ENCODE results near the gene MAML1.

The MAML1 gene

GRCh38 chr5:179815491-179816249 is 83.0 kb downstream of the MAML1 start:
- no peak for DNase-seq (ENCODE audit: low read depth)
- TF ChIP-seq CTCF (IDR thresholded peaks at IDR 0.05; ENCODE audit: low read depth, low read length, missing control alignments): no peak
- no peak overlapping the region for H3K4me3 ChIP-seq (ENCODE audit: low read depth, low read length)

- no peak overlapping the region for H3K4me3 ChIP-seq (ENCODE audit: low read depth, low read length)
- DNase-seq (ENCODE audit: low read depth): no peak
- TF ChIP-seq CTCF (IDR thresholded peaks at IDR 0.05; ENCODE audit: low read depth, low read length, missing control alignments): no peak
These were observed 83.8 kb downstream of the MAML1 start for GRCh38 chr5:179816401-179816795.

- no peak for TF ChIP-seq CTCF (IDR thresholded peaks at IDR 0.05; ENCODE audit: low read depth, low read length, missing control alignments)
- H3K4me3 ChIP-seq (ENCODE audit: low read depth, low read length): no peak overlapping the region; the same call in 1 of the 2 replicates
- DNase-seq (ENCODE audit: low read depth): no peak
These were observed 84.3 kb downstream of the MAML1 start for GRCh38 chr5:179816796-179817469.

- no peak for TF ChIP-seq CTCF (IDR thresholded peaks at IDR 0.05; ENCODE audit: low read depth, low read length, missing control alignments)
- no peak for DNase-seq (ENCODE audit: low read depth)
- H3K4me3 ChIP-seq (ENCODE audit: low read depth, low read length): no peak overlapping the region
These were observed 84.8 kb downstream of the MAML1 start for GRCh38 chr5:179817470-179817840.

GRCh38 chr5:179817890-179818745 is 85.5 kb downstream of the MAML1 start:
- DNase-seq (ENCODE audit: low read depth): no peak
- peak overlapping the region; percentile 58 for H3K4me3 ChIP-seq (ENCODE audit: low read depth, low read length)
- no peak for TF ChIP-seq CTCF (IDR thresholded peaks at IDR 0.05; ENCODE audit: low read depth, low read length, missing control alignments)

GRCh38 chr5:179818746-179819295 is 86.2 kb downstream of the MAML1 start:
- H3K4me3 ChIP-seq (ENCODE audit: low read depth, low read length): peak overlapping the region; percentile 58
- no peak for TF ChIP-seq CTCF (IDR thresholded peaks at IDR 0.05; ENCODE audit: low read depth, low read length, missing control alignments)
- DNase-seq (ENCODE audit: low read depth): peak; percentile 82
